IMR-90 (cell line): ENCODE data around the gene LYRM7. TPM values are rescaled to one million over a fixed set of nuclear protein-coding genes. Genes with fewer than 3 reads are reported as not detected.

ENCODE experiments used
- ATAC-seq: fragments of 200-7000 bp; cut with Tn5 transposase; 2 replicates; pipeline ENCODE4 v1.9.1; 2020; ENCODE audit warnings: low read depth, mild to moderate bottlenecking, moderate library complexity
- BruUV-seq: library from RNA; stranded (reverse); fragments of 400-500 nt; replicated peaks from 2 replicates; lab custom pipeline; 2021; lab: Mats Ljungman, UMichigan
- CTCF ChIA-PET: fragments of 300-600 bp; formaldehyde crosslinking; extraction: SDS; loops from one replicate; lab custom pipeline; 2021; ENCODE audit warnings: antibody characterized with exemption; lab: Yijun Ruan, JAX
- POLR2A ChIA-PET: fragments of 300-600 bp; sonication (Branson Sonifier 250); formaldehyde crosslinking; loops from one replicate; lab custom pipeline; 2022; ENCODE audit warnings: antibody characterized with exemption; ENCODE audit not compliant: unreplicated experiment; lab: Charles Lee
- DNase-seq: peaks from one replicate; pipeline ENCODE4 v3.0.0; 2013
- H2AFZ ChIP-seq: replicated peaks from 2 replicates; pipeline ENCODE3; 2013; ENCODE audit warnings: low read length, mild to moderate bottlenecking; ENCODE audit not compliant: poor library complexity
- H2AK5ac ChIP-seq: 2 replicates; pipeline ENCODE4 v1.6.1; 2013; ENCODE audit warnings: low read depth, low read length, inconsistent platforms
- H2AK9ac ChIP-seq: replicated peaks from 2 replicates; pipeline ENCODE3; 2013; ENCODE audit warnings: mild to moderate bottlenecking, low read depth, low read length, moderate library complexity; ENCODE audit not compliant: poor library complexity
- H2BK120ac ChIP-seq: 2 replicates; pipeline ENCODE4 v1.6.1; 2013; ENCODE audit warnings: low read depth, low read length, inconsistent platforms
- H2BK15ac ChIP-seq: 3 replicates; pipeline ENCODE4 v1.6.1; 2013; ENCODE audit warnings: low read depth, low read length, inconsistent platforms
- H2BK20ac ChIP-seq: 2 replicates; pipeline ENCODE4 v1.6.1; 2013; ENCODE audit warnings: low read depth, mild to moderate bottlenecking, inconsistent platforms, low read length, moderate library complexity
- H2BK5ac ChIP-seq: 2 replicates; pipeline ENCODE4 v1.6.1; 2013; ENCODE audit warnings: mild to moderate bottlenecking, low read depth, low read length, inconsistent platforms; ENCODE audit not compliant: poor library complexity, severe bottlenecking
- H3K14ac ChIP-seq: replicated peaks from 2 replicates; pipeline ENCODE4 v1.6.1; 2013; ENCODE audit warnings: low read depth, low read length, inconsistent platforms
- H3K18ac ChIP-seq: 2 replicates; pipeline ENCODE4 v1.6.1; 2013; ENCODE audit warnings: low read depth, low read length, control low read depth
- H3K23ac ChIP-seq: 2 replicates; pipeline ENCODE4 v1.6.1; 2013; ENCODE audit warnings: low read depth, low read length, inconsistent platforms
- H3K27ac ChIP-seq: 2 replicates; pipeline ENCODE4 v1.5.1; 2013; ENCODE audit warnings: mild to moderate bottlenecking, control low read depth, low read length; ENCODE audit not compliant: insufficient read depth
- H3K27me3 ChIP-seq: 2 replicates; pipeline ENCODE4 v1.6.1; 2013; ENCODE audit warnings: low read length; ENCODE audit not compliant: control insufficient read depth, insufficient read depth
- H3K36me3 ChIP-seq: 2 replicates; pipeline ENCODE4 v1.6.1; 2013; ENCODE audit warnings: low read length, mixed read lengths; ENCODE audit not compliant: control insufficient read depth, insufficient read depth
- H3K4ac ChIP-seq: 2 replicates; pipeline ENCODE4 v1.6.1; 2013; ENCODE audit warnings: low read depth, low read length, inconsistent platforms
- H3K4me1 ChIP-seq: 2 replicates; pipeline ENCODE4 v1.6.1; 2013; ENCODE audit warnings: low read length, mixed read lengths; ENCODE audit not compliant: control insufficient read depth, insufficient read depth
- H3K4me2 ChIP-seq: 2 replicates; pipeline ENCODE4 v1.6.1; 2013; ENCODE audit warnings: low read depth, mild to moderate bottlenecking, control low read depth, low read length, moderate library complexity
- H3K4me3 ChIP-seq: 2 replicates; pipeline ENCODE4 v1.5.1; 2013; ENCODE audit warnings: low read depth, mild to moderate bottlenecking, control low read depth, low read length, moderate library complexity; ENCODE audit not compliant: insufficient read depth
- H3K56ac ChIP-seq: 2 replicates; pipeline ENCODE4 v1.6.1; 2013; ENCODE audit warnings: low read length, inconsistent platforms; ENCODE audit not compliant: insufficient read depth; ENCODE audit errors: extremely low read depth
- H3K79me1 ChIP-seq, 2 experiments: 2 replicates each; pipeline ENCODE4 v1.6.1; 2013; ENCODE audit warnings: low read length in 2 of 2, inconsistent platforms in 1 of 2, low read depth in 1 of 2
- H3K9ac ChIP-seq: 2 replicates; pipeline ENCODE4 v1.6.1; 2013; ENCODE audit warnings: low read depth, low read length, control low read depth
- H3K9me1 ChIP-seq: 2 replicates; pipeline ENCODE4 v1.6.1; 2013; ENCODE audit warnings: low read length, inconsistent platforms; ENCODE audit not compliant: insufficient read depth
- H3K9me3 ChIP-seq: 2 replicates; pipeline ENCODE4 v1.6.1; 2013; ENCODE audit warnings: low read length; ENCODE audit not compliant: control insufficient read depth, insufficient read depth
- H4K20me1 ChIP-seq: 2 replicates; pipeline ENCODE4 v1.6.1; 2013; ENCODE audit warnings: low read length, inconsistent platforms; ENCODE audit not compliant: insufficient read depth
- H4K5ac ChIP-seq: 2 replicates; pipeline ENCODE4 v1.6.1; 2013; ENCODE audit warnings: mild to moderate bottlenecking, low read depth, low read length, control low read depth
- H4K8ac ChIP-seq, 2 experiments: 2 replicates each; pipeline ENCODE4 v1.6.1; 2013; ENCODE audit warnings: low read depth in 2 of 2, low read length in 2 of 2, control low read depth in 1 of 2, inconsistent platforms in 1 of 2
- H4K91ac ChIP-seq: 2 replicates; pipeline ENCODE4 v1.6.1; 2013; ENCODE audit warnings: low read depth, low read length, inconsistent platforms; ENCODE audit not compliant: insufficient read depth
- BHLHE40 ChIP-seq: fragments of 150-350 bp; IDR thresholded peaks from 2 replicates; pipeline ENCODE4 v1.6.1; 2016; ENCODE audit warnings: mild to moderate bottlenecking, low read depth, low read length
- CHD1 ChIP-seq: IDR thresholded peaks from 2 replicates; pipeline ENCODE4 v1.6.1; 2012; ENCODE audit warnings: low read depth, low read length, improper control_type of control experiment
- FOS ChIP-seq: fragments of 150-350 bp; IDR thresholded peaks from 2 replicates; pipeline ENCODE4 v1.6.1; 2016; ENCODE audit warnings: low read depth, low read length
- MAFK ChIP-seq: IDR thresholded peaks from 2 replicates; pipeline ENCODE4 v1.6.1; 2012; ENCODE audit warnings: low read depth, low read length, improper control_type of control experiment
- MXI1 ChIP-seq: IDR thresholded peaks from 2 replicates; pipeline ENCODE4 v1.6.1; 2012; ENCODE audit warnings: low read depth, mild to moderate bottlenecking, low read length, moderate library complexity, borderline replicate concordance
- POLR2A ChIP-seq: IDR thresholded peaks from 2 replicates; pipeline ENCODE4 v1.6.1; 2012; ENCODE audit warnings: mild to moderate bottlenecking, low read depth, low read length
- RAD21 ChIP-seq: IDR thresholded peaks from 2 replicates; pipeline ENCODE4 v1.6.1; 2012; ENCODE audit warnings: low read length, improper control_type of control experiment
- RCOR1 ChIP-seq: IDR thresholded peaks from 2 replicates; pipeline ENCODE4 v1.6.1; 2012; ENCODE audit warnings: mild to moderate bottlenecking, low read length, improper control_type of control experiment; ENCODE audit not compliant: insufficient replicate concordance
- RFX5 ChIP-seq: IDR thresholded peaks from 2 replicates; pipeline ENCODE4 v1.8.0; 2012; ENCODE audit warnings: low read depth, mild to moderate bottlenecking, low read length, moderate library complexity
- WGBS, 2 experiments: methylation state at CpG; one replicate each; pipeline versions ENCODE4 v1.1.5 to v1.1.7; 2013; ENCODE audit warnings: missing lambda C conversion rate in 2 of 2; ENCODE audit not compliant: insufficient read length in 1 of 2; ENCODE audit errors: extremely low coverage in 2 of 2; 5-methylcytosine and 5-hydroxymethylcytosine counted together
- dilution Hi-C: fragments of 300-500 bp; cut with HindIII; formaldehyde crosslinking; loops from one replicate; pipeline ENCODE4 v1.14.3; 2018; ENCODE audit warnings: low sequenced_read_pairs; ENCODE audit not compliant: unreplicated experiment
- in situ Hi-C: fragments of 300-500 bp; cut with MboI; formaldehyde crosslinking; loops from 3 replicates; pipeline ENCODE4 v1.14.3; 2019; ENCODE audit warnings: low sequenced_read_pairs, inconsistent platforms, mixed read lengths
- intact Hi-C: fragments of 100-400 bp; cut with micrococcal nuclease; formaldehyde crosslinking; loops from 2 replicates; pipeline ENCODE4 v1.10.0; 2022
- polyA plus RNA-seq, 3 experiments: library from polyadenylated mRNA; depleted of rRNA; stranded (reverse); fragments of >200 nt; gene quantifications; 2 replicates each; pipeline ENCODE4 v1.2.3, GENCODE V29; 2012; ENCODE audit warnings: low replicate concordance in 1 of 3
- total RNA-seq: library from RNA; depleted of rRNA; stranded (reverse); fragments of >200 nt; gene quantifications from 2 replicates; pipeline ENCODE4 v1.2.3, GENCODE V29; 2012
- TF ChIP-seq, protein P1 (sequence below): fragments of 150-350 bp; IDR thresholded peaks from 2 replicates; pipeline ENCODE4 v1.6.1; 2017; ENCODE audit warnings: mild to moderate bottlenecking, antibody characterized with exemption, low read length, low read depth
- TF ChIP-seq, protein P2 (sequence below): fragments of 150-350 bp; IDR thresholded peaks from 2 replicates; pipeline ENCODE4 v1.6.1; 2016; ENCODE audit warnings: low read depth, mild to moderate bottlenecking, low read length, moderate library complexity, borderline replicate concordance
- TF ChIP-seq, protein P3 (sequence below): conservative IDR thresholded peaks from 2 replicates; pipeline ENCODE4 v1.5.1; 2012; ENCODE audit warnings: mild to moderate bottlenecking, low read depth, low read length, improper control_type of control experiment

Gene LYRM7
- total and polyA plus RNA-seq, 2 of the 4 experiments (the other 2 are of a cell fraction): 2.5 to 3.4 TPM

DNA sequence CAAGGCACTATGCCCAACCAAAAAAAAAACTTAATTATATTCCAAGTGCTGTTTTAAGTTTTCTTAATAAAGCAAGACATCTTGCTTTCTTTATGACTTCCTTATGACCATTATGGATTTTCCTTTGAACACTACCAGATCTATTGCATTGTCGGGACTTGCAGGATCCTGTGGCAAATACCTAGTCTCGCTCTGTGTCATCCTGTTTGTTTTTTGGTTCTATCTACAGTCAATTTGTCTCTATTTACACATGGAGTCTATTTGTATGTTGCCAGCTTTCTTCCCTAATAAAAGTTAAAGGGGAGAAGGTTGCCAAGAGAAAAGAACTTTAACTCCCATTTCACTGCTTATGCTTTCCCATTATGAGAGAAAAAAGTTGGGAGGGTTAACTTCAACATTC is 10.6 kb upstream of the LYRM7 start:
- Histone ChIP-seq H4K20me1 (no peaks in the 10 kb centered on the region), H3K4me3 (no peak overlapping the region), H3K4ac (no peak overlapping the region), H4K91ac (no peak overlapping the region), H3K56ac (no peak overlapping the region), H4K8ac (no peak overlapping the region), H2BK15ac (no peak overlapping the region), H3K9me3 (no peaks in the 10 kb centered on the region), H2AK5ac (no peak overlapping the region), H2BK20ac (no peak overlapping the region), H3K36me3 (peaks cover 16% of the 10 kb centered on the region), H3K14ac (no peak overlapping the region), H3K9me1 (no peaks in the 10 kb centered on the region; the same call in 1 of the 2 replicates), H3K18ac (no peak overlapping the region), H2AFZ (no peak overlapping the region), H3K27me3 (no peaks in the 10 kb centered on the region), H4K5ac (no peak overlapping the region), H2BK5ac (no peak overlapping the region), H3K4me1 (peaks cover 3% of the 10 kb centered on the region; the same call in 1 of the 2 replicates), H3K27ac (no peak overlapping the region), H3K4me2 (no peak overlapping the region), H3K23ac (no peak overlapping the region), H3K9ac (no peak overlapping the region), H2BK120ac (no peak overlapping the region), H3K79me1 (peaks cover 11 to 16% of the 10 kb centered on the region in 2 experiments; a peak in 3 of 4 replicates), H2AK9ac (no peak overlapping the region)
- dilution Hi-C loops (no loop called here), in situ Hi-C loops (loop anchor here (10.0 kb wide), 2 partner anchors 115 to 225 kb away; no protein-coding TSS in a partner anchor), intact Hi-C loops (loop anchor here (5.0 kb wide), 2 partner anchors 227 to 242 kb away; no protein-coding TSS in a partner anchor)
- ChIA-PET POLR2A (no interaction called here), CTCF (no interaction called here)
- no CpG with 5 or more reads among the region's 2 CpGs for WGBS, 2 experiments
- no peak for ATAC-seq
- no TSS peak for BruUV-seq
- TF ChIP-seq, protein P1, sequence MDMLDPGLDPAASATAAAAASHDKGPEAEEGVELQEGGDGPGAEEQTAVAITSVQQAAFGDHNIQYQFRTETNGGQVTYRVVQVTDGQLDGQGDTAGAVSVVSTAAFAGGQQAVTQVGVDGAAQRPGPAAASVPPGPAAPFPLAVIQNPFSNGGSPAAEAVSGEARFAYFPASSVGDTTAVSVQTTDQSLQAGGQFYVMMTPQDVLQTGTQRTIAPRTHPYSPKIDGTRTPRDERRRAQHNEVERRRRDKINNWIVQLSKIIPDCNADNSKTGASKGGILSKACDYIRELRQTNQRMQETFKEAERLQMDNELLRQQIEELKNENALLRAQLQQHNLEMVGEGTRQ: no peak
- TF ChIP-seq RFX5: no peak
- TF ChIP-seq, protein P2, sequence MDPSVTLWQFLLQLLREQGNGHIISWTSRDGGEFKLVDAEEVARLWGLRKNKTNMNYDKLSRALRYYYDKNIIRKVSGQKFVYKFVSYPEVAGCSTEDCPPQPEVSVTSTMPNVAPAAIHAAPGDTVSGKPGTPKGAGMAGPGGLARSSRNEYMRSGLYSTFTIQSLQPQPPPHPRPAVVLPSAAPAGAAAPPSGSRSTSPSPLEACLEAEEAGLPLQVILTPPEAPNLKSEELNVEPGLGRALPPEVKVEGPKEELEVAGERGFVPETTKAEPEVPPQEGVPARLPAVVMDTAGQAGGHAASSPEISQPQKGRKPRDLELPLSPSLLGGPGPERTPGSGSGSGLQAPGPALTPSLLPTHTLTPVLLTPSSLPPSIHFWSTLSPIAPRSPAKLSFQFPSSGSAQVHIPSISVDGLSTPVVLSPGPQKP: no peak
- TF ChIP-seq, protein P3, sequence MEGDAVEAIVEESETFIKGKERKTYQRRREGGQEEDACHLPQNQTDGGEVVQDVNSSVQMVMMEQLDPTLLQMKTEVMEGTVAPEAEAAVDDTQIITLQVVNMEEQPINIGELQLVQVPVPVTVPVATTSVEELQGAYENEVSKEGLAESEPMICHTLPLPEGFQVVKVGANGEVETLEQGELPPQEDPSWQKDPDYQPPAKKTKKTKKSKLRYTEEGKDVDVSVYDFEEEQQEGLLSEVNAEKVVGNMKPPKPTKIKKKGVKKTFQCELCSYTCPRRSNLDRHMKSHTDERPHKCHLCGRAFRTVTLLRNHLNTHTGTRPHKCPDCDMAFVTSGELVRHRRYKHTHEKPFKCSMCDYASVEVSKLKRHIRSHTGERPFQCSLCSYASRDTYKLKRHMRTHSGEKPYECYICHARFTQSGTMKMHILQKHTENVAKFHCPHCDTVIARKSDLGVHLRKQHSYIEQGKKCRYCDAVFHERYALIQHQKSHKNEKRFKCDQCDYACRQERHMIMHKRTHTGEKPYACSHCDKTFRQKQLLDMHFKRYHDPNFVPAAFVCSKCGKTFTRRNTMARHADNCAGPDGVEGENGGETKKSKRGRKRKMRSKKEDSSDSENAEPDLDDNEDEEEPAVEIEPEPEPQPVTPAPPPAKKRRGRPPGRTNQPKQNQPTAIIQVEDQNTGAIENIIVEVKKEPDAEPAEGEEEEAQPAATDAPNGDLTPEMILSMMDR: no peak
- no peak for TF ChIP-seq BHLHE40
- no peak for TF ChIP-seq RCOR1
- no peak for TF ChIP-seq POLR2A
- TF ChIP-seq RAD21: no peak
- no peak for TF ChIP-seq CHD1
- no peak for TF ChIP-seq MAFK
- no peak for TF ChIP-seq MXI1
- TF ChIP-seq FOS: no peak
- DNase-seq: no peak
